Measurements from ENCODE around the gene NMNAT3. TPM values are rescaled to one million over a fixed set of nuclear protein-coding genes. Genes with fewer than 3 reads are reported as not detected.

Gene NMNAT3
- total and polyA plus RNA-seq, 4 donors: 2.4 to 10.2 (median 3.4) TPM

DNA sequence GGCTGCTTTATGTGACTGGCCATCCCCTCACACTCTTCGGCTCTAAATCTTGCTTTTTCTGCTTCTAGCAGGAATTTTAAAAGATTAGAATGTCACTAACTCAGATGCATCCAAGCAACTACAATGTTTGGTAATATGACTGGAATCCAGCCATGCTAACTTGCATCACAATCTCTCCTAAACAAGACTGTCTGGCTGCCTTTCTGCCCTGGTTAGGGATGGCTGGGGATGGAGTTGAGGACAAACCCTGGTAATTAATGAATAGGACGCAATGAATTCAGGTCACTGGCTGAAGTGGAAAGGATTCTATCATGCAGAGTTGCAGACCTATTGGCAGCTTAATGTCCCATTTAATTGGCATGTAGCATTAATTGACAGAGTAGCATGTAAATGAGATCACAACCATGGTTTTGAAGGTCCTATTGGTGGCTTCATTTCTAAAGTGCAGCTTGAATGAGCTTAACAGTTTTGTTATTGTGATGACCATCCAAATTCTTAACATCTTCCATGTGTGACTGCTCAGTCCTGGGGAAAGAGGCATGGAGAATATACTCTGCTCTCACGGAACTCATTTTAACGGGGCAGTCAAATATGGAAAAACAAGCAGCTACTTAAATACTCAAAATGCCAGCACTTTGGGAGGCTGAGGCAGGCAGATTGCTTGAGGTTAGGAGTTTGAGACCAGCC is 21.7 kb downstream of the NMNAT3 start:
- no peak overlapping the region for H3K4me3 ChIP-seq
- no peaks in the 10 kb centered on the region for H3K27me3 ChIP-seq (ENCODE audit: control insufficient read depth in 3 of 3, insufficient read depth in 3 of 3, low read length in 2 of 3)
- no peak for TF ChIP-seq CTCF (IDR thresholded peaks at IDR 0.05; ENCODE audit: control extremely low read depth, extremely low read depth)
- ATAC-seq (ENCODE audit: insufficient read depth, low FRiP score) (no peak), DNase-seq (peak; percentile 59 to 96 (median 90))
- no peaks in the 10 kb centered on the region for H3K36me3 ChIP-seq (ENCODE audit: control insufficient read depth in 4 of 4, insufficient read depth in 4 of 4, low read length in 4 of 4)
- WGBS, 2 donors: 77 to 84% methylated on average over 4 of the region's 4 CpGs
- H3K9me3 ChIP-seq (ENCODE audit: control insufficient read depth in 4 of 4, insufficient read depth in 3 of 4, low read length in 3 of 4): peaks cover 0 to 2% (median 0%) of the 10 kb centered on the region in 4 donors
- H3K9ac ChIP-seq (ENCODE audit: insufficient read depth in 1 of 2, low read length in 2 of 2): peak overlapping the region in 1 of 2 donors; percentile 29
- H3K4me1 ChIP-seq (ENCODE audit: control insufficient read depth in 5 of 5, insufficient read depth in 5 of 5, low read length in 5 of 5): peaks cover 0 to 14% (median 7%) of the 10 kb centered on the region in 5 donors
- H3K27ac ChIP-seq (ENCODE audit: low read depth in 1 of 2, low read length in 1 of 2): no peak overlapping the region

GRCh38 chr3:139654637-139655365 is 23.0 kb downstream of the NMNAT3 start:
- no peak overlapping the region for H3K27ac ChIP-seq (ENCODE audit: low read depth in 1 of 2, low read length in 1 of 2)
- H3K4me1 ChIP-seq (ENCODE audit: control insufficient read depth in 5 of 5, insufficient read depth in 5 of 5, low read length in 5 of 5): peaks cover 0 to 14% (median 7%) of the 10 kb centered on the region in 5 donors
- ATAC-seq (ENCODE audit: insufficient read depth, low FRiP score) (no peak), DNase-seq (no peak)
- H3K36me3 ChIP-seq (ENCODE audit: control insufficient read depth in 4 of 4, insufficient read depth in 4 of 4, low read length in 4 of 4): no peaks in the 10 kb centered on the region
- TF ChIP-seq CTCF (IDR thresholded peaks at IDR 0.05; ENCODE audit: control extremely low read depth, extremely low read depth): no peak
- 85 to 91% methylated on average over 6 of the region's 6 CpGs for WGBS, 2 donors
- H3K9me3 ChIP-seq (ENCODE audit: control insufficient read depth in 4 of 4, insufficient read depth in 3 of 4, low read length in 3 of 4): peaks cover 0 to 2% (median 0%) of the 10 kb centered on the region in 4 donors
- H3K27me3 ChIP-seq (ENCODE audit: control insufficient read depth in 3 of 3, insufficient read depth in 3 of 3, low read length in 2 of 3): no peaks in the 10 kb centered on the region
- H3K9ac ChIP-seq (ENCODE audit: insufficient read depth in 1 of 2, low read length in 2 of 2): no peak overlapping the region
- no peak overlapping the region for H3K4me3 ChIP-seq

DNA sequence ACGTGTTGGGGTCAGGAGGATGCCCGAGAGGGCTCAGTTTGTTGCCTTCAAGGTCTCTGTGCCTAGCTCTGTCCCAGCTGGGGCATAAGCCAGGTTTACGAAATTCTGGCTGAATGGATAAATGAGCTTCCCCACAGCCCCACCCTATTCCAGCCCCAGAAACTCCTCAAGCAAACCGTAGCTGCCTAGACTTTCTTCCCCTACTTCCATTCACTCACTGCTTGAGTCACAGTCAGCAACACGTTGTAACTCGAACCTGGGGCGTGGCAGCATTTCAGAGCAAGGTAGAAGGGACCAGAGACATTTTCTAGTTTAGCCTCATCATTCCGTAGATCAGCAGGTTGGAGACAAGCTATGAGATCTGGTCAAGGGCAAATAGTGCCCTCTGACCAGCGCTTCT is 24.2 kb downstream of the NMNAT3 start:
- Histone ChIP-seq H3K4me3 (no peak overlapping the region), H3K9me3 (ENCODE audit: control insufficient read depth in 4 of 4, insufficient read depth in 3 of 4, low read length in 3 of 4) (peaks cover 0 to 2% (median 0%) of the 10 kb centered on the region in 4 donors), H3K9ac (ENCODE audit: insufficient read depth in 1 of 2, low read length in 2 of 2) (no peak overlapping the region), H3K27me3 (ENCODE audit: control insufficient read depth in 3 of 3, insufficient read depth in 3 of 3, low read length in 2 of 3) (no peaks in the 10 kb centered on the region), H3K27ac (ENCODE audit: low read depth in 1 of 2, low read length in 1 of 2) (no peak overlapping the region), H3K4me1 (ENCODE audit: control insufficient read depth in 5 of 5, insufficient read depth in 5 of 5, low read length in 5 of 5) (peaks cover 0 to 14% (median 7%) of the 10 kb centered on the region in 5 donors), H3K36me3 (ENCODE audit: control insufficient read depth in 4 of 4, insufficient read depth in 4 of 4, low read length in 4 of 4) (no peaks in the 10 kb centered on the region)
- ATAC-seq (ENCODE audit: insufficient read depth, low FRiP score) (no peak), DNase-seq (peak in 1 of 3 donors; percentile 5)
- 69 to 77% methylated on average over 9 of the region's 9 CpGs for WGBS, 2 donors
- no peak for TF ChIP-seq CTCF (IDR thresholded peaks at IDR 0.05; ENCODE audit: control extremely low read depth, extremely low read depth)
